Spleen (tissue), 11 donors: Measurements from ENCODE around the gene RGS5. TPM values are rescaled to one million over a fixed set of nuclear protein-coding genes. Genes with fewer than 3 reads are reported as not detected.

Source experiments
- DNase-seq: peaks from one replicate; pipeline ENCODE4 v3.0.0-alpha.2; 2020
- H3K27ac ChIP-seq, 8 donors: fragments of 200-600 bp; sonication (generic) in 7 of 8; 1 replicate in 4 of 8; 2 replicates in 4 of 8; pipeline versions ENCODE4 v1.5.0 to v1.8.0; 2016 to 2021; ENCODE audit warnings: inconsistent platforms in 4 of 8, mild to moderate bottlenecking in 4 of 8, moderate library complexity in 1 of 8
- H3K27me3 ChIP-seq, 7 donors: fragments of 200-600 bp; sonication (generic) in 6 of 7; replicated peaks in 1 of 7; 1 replicate in 4 of 7; 2 replicates in 3 of 7; pipeline versions ENCODE4 v1.5.0 to v1.8.0; 2016 to 2021; ENCODE audit warnings: inconsistent platforms in 3 of 7, mild to moderate bottlenecking in 1 of 7
- H3K36me3 ChIP-seq, 6 donors: fragments of 200-600 bp; sonication (generic) in 5 of 6; 1 replicate in 4 of 6; 2 replicates in 2 of 6; pipeline versions ENCODE4 v1.5.0 to v1.8.0; 2016 to 2021; ENCODE audit warnings: inconsistent platforms in 2 of 6
- H3K4me1 ChIP-seq, 6 donors: fragments of 200-600 bp; sonication (generic) in 5 of 6; 1 replicate in 3 of 6; 2 replicates in 3 of 6; pipeline versions ENCODE4 v1.5.0 to v1.8.0; 2016 to 2021; ENCODE audit warnings: inconsistent platforms in 3 of 6
- H3K4me3 ChIP-seq, 8 donors: fragments of 200-600 bp; sonication (generic) in 7 of 8; 1 replicate in 4 of 8; 2 replicates in 4 of 8; pipeline versions ENCODE4 v1.5.0 to v1.8.0; 2016 to 2021; ENCODE audit warnings: inconsistent platforms in 4 of 8, mild to moderate bottlenecking in 4 of 8, moderate library complexity in 2 of 8
- H3K9me3 ChIP-seq, 8 donors: fragments of 200-600 bp; sonication (generic) in 7 of 8; 1 replicate in 4 of 8; 2 replicates in 4 of 8; pipeline versions ENCODE4 v1.5.0 to v1.8.0; 2016 to 2021; ENCODE audit warnings: inconsistent platforms in 4 of 8
- POLR2A ChIP-seq, 3 donors: fragments of 450-650 bp; IDR thresholded peaks; one replicate each; pipeline ENCODE4 v1.5.1; 2017; ENCODE audit warnings: antibody characterized with exemption in 3 of 3, mild to moderate bottlenecking in 1 of 3
- POLR2AphosphoS5 ChIP-seq, 3 donors: sonication (generic); formaldehyde crosslinking; IDR thresholded peaks; one replicate each; pipeline ENCODE4 v1.5.1; 2017; ENCODE audit warnings: antibody characterized with exemption in 3 of 3
- WGBS, 5 donors: extraction: QIAGEN DNeasy Blood & Tissue Kit in 3 of 5; methylation state at CpG; one replicate each; pipeline versions ENCODE4 v1.1.5 to v1.1.7; 2013 to 2018; 5-methylcytosine and 5-hydroxymethylcytosine counted together
- intact Hi-C: fragments of 100-400 bp; cut with DNase I; formaldehyde crosslinking; loops from one replicate; pipeline ENCODE4 v1.15.0; 2023; ENCODE audit warnings: low total_unique reads
- polyA plus RNA-seq, 3 donors: library from polyadenylated mRNA; stranded (reverse); fragments of 200-250 nt; gene quantifications; one replicate each; pipeline ENCODE4 v1.2.1, GENCODE V29; 2013
- total RNA-seq, 7 donors: library from RNA; depleted of rRNA in 3 of 7; stranded (reverse); fragments of >200 nt in 3 of 7; fragmentation: NEBNext Ultra II Directional in 4 of 7; extraction: Animal tissue kit (Norgen Biotek cat#: 25700) in 4 of 7; gene quantifications; one replicate each; pipeline versions ENCODE4 v1.1.0 to v1.2.1, GENCODE V29; 2016 to 2021
- TF ChIP-seq, protein P1 (sequence below), 11 experiments: fragments of 200-600 bp in 7 of 11; fragments of 450-650 bp in 4 of 11; sonication (generic) in 4 of 11; IDR thresholded peaks in 8 of 11; conservative IDR thresholded peaks in 3 of 11; 1 replicate in 7 of 11; 2 replicates in 4 of 11; pipeline versions ENCODE4 v1.4.0 to v1.8.0; 2016 to 2021; ENCODE audit warnings: antibody characterized with exemption in 11 of 11, inconsistent platforms in 4 of 11, mild to moderate bottlenecking in 1 of 11
- donor health status: healthy with polysubstance abuse.
- donor health status: DM: no; HTN: no; CAD: no; lungs with moderate emphysema.
- donor health status: DM: no; HTN: no; CAD: no.
- donor health status: Bipolar disorder and iron deficiency.
- donor health status: healthy.
- donor health status: DM: no; HTN: no; CAD: no.
- donor health status: DM: yes; HTN: yes; CAD: no.

RGS5 gene
- total and polyA plus RNA-seq, 10 donors: 3.1 to 150 (median 22.7) TPM

GRCh38 chr1:163104385-163105099 lies 98.2 kb downstream of the RGS5 start:
- peaks cover 0 to 6% (median 0%) of the 10 kb centered on the region in 8 donors for H3K9me3 ChIP-seq
- no peak for DNase-seq
- no peaks in the 10 kb centered on the region for H3K27me3 ChIP-seq
- intact Hi-C loops: no loop called here
- no peaks in the 10 kb centered on the region for H3K36me3 ChIP-seq
- 64 to 75% (median 68%) methylated on average over 4 of the region's 4 CpGs for WGBS, 5 donors
- no peaks in the 10 kb centered on the region for H3K4me1 ChIP-seq
- no peak overlapping the region for H3K27ac ChIP-seq
- H3K4me3 ChIP-seq: no peak overlapping the region
- TF ChIP-seq POLR2AphosphoS5 (IDR thresholded peaks at IDR 0.05): no peak

DNA sequence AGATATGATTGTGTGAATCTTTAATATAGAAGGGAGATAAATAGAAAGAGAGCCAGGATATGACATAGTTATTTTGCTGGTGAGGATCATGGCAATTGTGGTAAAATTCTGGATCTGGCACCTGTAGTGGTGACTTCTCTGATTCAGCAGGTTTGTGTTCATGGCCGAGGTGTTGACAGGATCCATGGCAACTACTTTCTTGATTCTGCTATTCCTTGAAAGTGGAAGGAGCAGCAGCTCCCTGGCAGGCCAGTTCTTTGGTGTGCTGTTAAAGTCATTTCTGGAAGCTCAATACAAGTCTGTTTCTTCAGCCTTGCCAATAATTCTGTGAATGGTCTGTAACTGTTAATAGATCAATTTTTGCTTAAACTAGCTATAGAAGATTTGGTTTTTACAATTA lies 100.1 kb downstream of the RGS5 start:
- H3K36me3 ChIP-seq: no peaks in the 10 kb centered on the region
- no peaks in the 10 kb centered on the region for H3K27me3 ChIP-seq
- no peaks in the 10 kb centered on the region for H3K9me3 ChIP-seq
- no peaks in the 10 kb centered on the region for H3K4me1 ChIP-seq
- intact Hi-C loops: no loop called here
- no peak overlapping the region for H3K4me3 ChIP-seq
- TF ChIP-seq POLR2A (IDR thresholded peaks at IDR 0.05) (no peak), POLR2AphosphoS5 (IDR thresholded peaks at IDR 0.05) (no peak)
- TF ChIP-seq, protein P1, sequence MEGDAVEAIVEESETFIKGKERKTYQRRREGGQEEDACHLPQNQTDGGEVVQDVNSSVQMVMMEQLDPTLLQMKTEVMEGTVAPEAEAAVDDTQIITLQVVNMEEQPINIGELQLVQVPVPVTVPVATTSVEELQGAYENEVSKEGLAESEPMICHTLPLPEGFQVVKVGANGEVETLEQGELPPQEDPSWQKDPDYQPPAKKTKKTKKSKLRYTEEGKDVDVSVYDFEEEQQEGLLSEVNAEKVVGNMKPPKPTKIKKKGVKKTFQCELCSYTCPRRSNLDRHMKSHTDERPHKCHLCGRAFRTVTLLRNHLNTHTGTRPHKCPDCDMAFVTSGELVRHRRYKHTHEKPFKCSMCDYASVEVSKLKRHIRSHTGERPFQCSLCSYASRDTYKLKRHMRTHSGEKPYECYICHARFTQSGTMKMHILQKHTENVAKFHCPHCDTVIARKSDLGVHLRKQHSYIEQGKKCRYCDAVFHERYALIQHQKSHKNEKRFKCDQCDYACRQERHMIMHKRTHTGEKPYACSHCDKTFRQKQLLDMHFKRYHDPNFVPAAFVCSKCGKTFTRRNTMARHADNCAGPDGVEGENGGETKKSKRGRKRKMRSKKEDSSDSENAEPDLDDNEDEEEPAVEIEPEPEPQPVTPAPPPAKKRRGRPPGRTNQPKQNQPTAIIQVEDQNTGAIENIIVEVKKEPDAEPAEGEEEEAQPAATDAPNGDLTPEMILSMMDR (IDR thresholded peaks at IDR 0.05 in 8 of 11, conservative IDR thresholded peaks at IDR 0.05 in 3 of 11): no peak
- 67 to 88% (median 79%) methylated on average over 1 of the region's 1 CpG for WGBS, 5 donors
- no peak for DNase-seq
- no peak overlapping the region for H3K27ac ChIP-seq

DNA sequence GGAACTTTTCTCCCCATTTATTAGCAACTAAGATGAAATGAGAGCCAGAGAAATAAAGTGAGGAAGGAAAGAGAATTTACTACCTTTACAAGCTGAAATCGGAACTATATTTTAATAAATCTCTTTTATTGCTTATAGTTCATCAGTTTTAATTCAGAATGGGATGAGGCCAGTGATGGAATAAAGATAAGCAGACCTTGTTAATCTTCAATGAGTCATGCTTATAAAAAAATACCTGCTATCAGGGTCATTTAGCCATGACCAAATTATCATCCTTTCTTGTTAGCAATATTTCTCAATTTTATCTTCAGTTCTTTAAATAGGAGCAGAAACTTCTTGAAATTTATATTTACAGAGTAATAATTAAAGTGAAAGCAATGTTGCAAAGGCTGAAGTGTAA lies 107.5 kb downstream of the RGS5 start:
- Histone ChIP-seq H3K4me3 (no peak overlapping the region), H3K27ac (no peak overlapping the region), H3K9me3 (no peaks in the 10 kb centered on the region), H3K27me3 (peaks cover 0 to 9% (median 0%) of the 10 kb centered on the region in 7 donors), H3K4me1 (no peaks in the 10 kb centered on the region), H3K36me3 (no peaks in the 10 kb centered on the region)
- WGBS, 5 donors: 75 to 91% (median 84%) methylated on average over 1 of the region's 1 CpG
- intact Hi-C loops: no loop called here
- no peak for DNase-seq
- TF ChIP-seq, protein P1 (IDR thresholded peaks at IDR 0.05 in 8 of 11, conservative IDR thresholded peaks at IDR 0.05 in 3 of 11): no peak
- TF ChIP-seq POLR2AphosphoS5 (IDR thresholded peaks at IDR 0.05) (no peak), POLR2A (IDR thresholded peaks at IDR 0.05) (no peak)

DNA sequence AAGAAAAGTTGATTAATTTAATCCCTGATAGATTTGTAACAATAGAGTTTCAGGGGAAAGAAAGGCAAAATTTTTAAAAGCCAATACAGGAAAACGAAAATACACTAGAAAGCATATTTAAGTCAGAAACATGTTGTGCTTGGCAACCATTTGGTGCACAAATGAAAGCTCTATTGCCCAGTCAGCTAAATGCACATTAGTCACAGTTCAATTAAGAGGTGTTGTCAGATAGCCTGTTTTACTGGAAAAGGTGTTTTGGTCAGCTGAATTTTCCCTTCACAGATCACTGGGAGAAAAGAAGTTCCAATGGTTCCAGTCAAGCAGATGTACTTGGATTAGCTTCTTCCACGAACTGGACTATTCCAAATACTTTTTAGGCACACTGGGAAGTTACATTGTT lies 108.1 kb downstream of the RGS5 start:
- no peak for DNase-seq
- WGBS, 5 donors: 48 to 65% (median 59%) methylated on average over 2 of the region's 2 CpGs
- H3K36me3 ChIP-seq: no peaks in the 10 kb centered on the region
- no peak overlapping the region for H3K4me3 ChIP-seq
- H3K27me3 ChIP-seq: peaks cover 0 to 9% (median 0%) of the 10 kb centered on the region in 7 donors
- no peak overlapping the region for H3K27ac ChIP-seq
- intact Hi-C loops: no loop called here
- TF ChIP-seq POLR2AphosphoS5 (IDR thresholded peaks at IDR 0.05): no peak
- no peak for TF ChIP-seq POLR2A (IDR thresholded peaks at IDR 0.05)
- TF ChIP-seq, protein P1 (IDR thresholded peaks at IDR 0.05 in 8 of 11, conservative IDR thresholded peaks at IDR 0.05 in 3 of 11): no peak
- no peaks in the 10 kb centered on the region for H3K4me1 ChIP-seq
- no peaks in the 10 kb centered on the region for H3K9me3 ChIP-seq
